ENCODE results near the gene FAM83D. TPM values are rescaled to one million over a fixed set of nuclear protein-coding genes. Genes with fewer than 3 reads are reported as not detected.

Gene FAM83D
- total and polyA plus RNA-seq, 2 of the 8 experiments (the other 6 are each of a cell fraction or from before 2014, with no cell fraction given), result 60.9 to 62.6 TPM

DNA sequence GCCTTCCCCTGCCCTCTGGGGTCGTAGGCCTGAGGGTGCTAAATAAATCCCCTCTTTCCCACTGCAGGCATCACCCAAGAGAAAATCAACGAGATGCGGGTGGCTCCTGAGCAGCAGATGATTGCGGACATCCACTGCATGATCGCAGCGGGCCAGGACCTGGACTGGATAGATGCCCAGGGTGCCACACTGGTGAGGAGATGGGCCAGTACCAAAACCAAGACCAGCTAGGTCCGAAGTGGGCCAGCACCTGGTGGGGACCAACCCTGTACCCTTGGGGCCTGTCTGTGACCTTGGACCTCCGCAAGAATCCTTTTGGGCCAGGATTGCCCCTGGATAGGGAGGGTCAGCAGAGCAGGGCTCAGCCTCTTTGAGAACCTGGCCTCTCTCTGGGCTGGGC lies 23.6 kb upstream of the FAM83D start:
- Histone ChIP-seq H3K56ac (replicated peaks; ENCODE audit: insufficient read length, low read depth, low read length) (no peak overlapping the region), H4K20me1 (replicated peaks in 1 of 2; ENCODE audit: control insufficient read depth in 1 of 2, insufficient read depth in 2 of 2, low read length in 2 of 2) (peaks cover 0 to 3% of the 10 kb centered on the region in 2 experiments), H3K4me3 (ENCODE audit: extremely low read depth in 1 of 4, insufficient read depth in 2 of 4, low read depth in 3 of 4, low read length in 4 of 4) (no peak overlapping the region), H3K79me2 (ENCODE audit: control insufficient read depth in 1 of 2, insufficient read depth in 2 of 2, low read length in 2 of 2) (no peaks in the 10 kb centered on the region; a peak in 1 of 4 replicates), H3K4ac (replicated peaks; ENCODE audit: insufficient read length, low read depth, low read length) (no peak overlapping the region), H3K14ac (ENCODE audit: insufficient read length) (no peak overlapping the region), H3K18ac (ENCODE audit: extremely low read depth, low read length) (no peak overlapping the region), H2BK12ac (ENCODE audit: low read depth, low read length) (no peak overlapping the region), H3K9me3 (ENCODE audit: insufficient read depth in 2 of 2, low read depth in 1 of 2, low read length in 1 of 2) (no peaks in the 10 kb centered on the region), H2BK15ac (ENCODE audit: low read length) (no peak overlapping the region), H2BK120ac (replicated peaks; ENCODE audit: low read depth, low read length) (no peak overlapping the region), H3K23ac (ENCODE audit: insufficient read length) (no peak overlapping the region), H3K4me2 (ENCODE audit: insufficient read depth in 1 of 2, low read depth in 2 of 2, low read length in 2 of 2) (no peak overlapping the region), H3K36me3 (ENCODE audit: control insufficient read depth in 2 of 4, insufficient read depth in 4 of 4, low read length in 3 of 4) (no peaks in the 10 kb centered on the region; a peak in 1 of 8 replicates), H3K23me2 (ENCODE audit: low read depth, low read length) (peaks cover 5% of the 10 kb centered on the region; the same call in 1 of the 2 replicates), H3K4me1 (replicated peaks in 1 of 4; ENCODE audit: control insufficient read depth in 3 of 4, insufficient read depth in 4 of 4, low read length in 3 of 4) (no peaks in the 10 kb centered on the region), H3K27me3 (replicated peaks in 1 of 4; ENCODE audit: control insufficient read depth in 3 of 4, extremely low read depth in 1 of 4, insufficient read depth in 3 of 4, low read length in 3 of 4) (no peaks in the 10 kb centered on the region), H4K5ac (ENCODE audit: insufficient read length, low read depth, low read length) (no peak overlapping the region), H4K91ac (replicated peaks; ENCODE audit: insufficient read length, low read length) (no peak overlapping the region), H2AFZ (ENCODE audit: low read length) (no peak overlapping the region), H2BK5ac (ENCODE audit: low read depth, low read length) (no peak overlapping the region), H2AK5ac (ENCODE audit: low read depth, low read length) (no peak overlapping the region), H2BK20ac (ENCODE audit: low read length) (no peak overlapping the region), H3K79me1 (ENCODE audit: low read depth, low read length) (no peaks in the 10 kb centered on the region), H3K27ac (ENCODE audit: low read depth, low read length) (no peak overlapping the region), H4K8ac (ENCODE audit: extremely low read depth, insufficient read depth, low read length) (no peak overlapping the region), H3K9ac (replicated peaks in 1 of 4; ENCODE audit: extremely low read depth in 1 of 4, low read depth in 3 of 4, low read length in 3 of 4) (no peak overlapping the region)
- TF ChIP-seq SP1 (IDR thresholded peaks at IDR 0.05; ENCODE audit: low read depth, low read length) (no peak), ZNF274 (IDR thresholded peaks at IDR 0.05; ENCODE audit: borderline replicate concordance, extremely low read depth, low read length) (no peak), ASH2L (IDR thresholded peaks at IDR 0.05; ENCODE audit: low read length) (no peak), CBX5 (IDR thresholded peaks at IDR 0.05; ENCODE audit: low read depth, low read length) (no peak), SP2 (IDR thresholded peaks at IDR 0.05; ENCODE audit: low read length) (no peak), YY1 (IDR thresholded peaks at IDR 0.05; ENCODE audit: low read depth, low read length) (no peak), CBX8 (IDR thresholded peaks at IDR 0.05; ENCODE audit: borderline replicate concordance, low read depth, low read length) (no peak), EGR1 (IDR thresholded peaks at IDR 0.05; ENCODE audit: borderline replicate concordance, low read depth, low read length) (no peak), TAF1 (IDR thresholded peaks at IDR 0.05; ENCODE audit: low read depth, low read length) (no peak)
- TF ChIP-seq, protein P1, sequence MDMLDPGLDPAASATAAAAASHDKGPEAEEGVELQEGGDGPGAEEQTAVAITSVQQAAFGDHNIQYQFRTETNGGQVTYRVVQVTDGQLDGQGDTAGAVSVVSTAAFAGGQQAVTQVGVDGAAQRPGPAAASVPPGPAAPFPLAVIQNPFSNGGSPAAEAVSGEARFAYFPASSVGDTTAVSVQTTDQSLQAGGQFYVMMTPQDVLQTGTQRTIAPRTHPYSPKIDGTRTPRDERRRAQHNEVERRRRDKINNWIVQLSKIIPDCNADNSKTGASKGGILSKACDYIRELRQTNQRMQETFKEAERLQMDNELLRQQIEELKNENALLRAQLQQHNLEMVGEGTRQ (IDR thresholded peaks at IDR 0.05; ENCODE audit: low read length), result no peak
- no peak for DNase-seq (ENCODE audit: low read depth in 1 of 2, low spot score in 2 of 2)
- POLR2A ChIA-PET (ENCODE audit: partially characterized antibody), result interaction anchor here (1.4 kb wide), 1 partner anchor 24 kb away, joined by 5 read pairs; the partner anchor contains the start of gene FAM83D
- CTCF ChIA-PET (ENCODE audit: partially characterized antibody), result interaction anchor here (1.2 to 2.1 kb wide), 4 partner anchors 9 to 112 kb away, joined by 3 to 8 read pairs (median 5); no protein-coding TSS in a partner anchor
- FAIRE-seq, result no peak
- 95% methylated on average over 8 of the region's 8 CpGs; no CpG with 5 or more reads in 1 of the 2 experiments for WGBS, 2 experiments (ENCODE audit: extremely low coverage in 1 of 2, insufficient coverage in 1 of 2, insufficient read length in 1 of 2, insufficient replicate concordance in 2 of 2, low coverage in 1 of 2, low lambda C conversion rate in 2 of 2, missing lambda C conversion rate in 1 of 2)
